ENCODE results near the gene FRMD6.

DNA sequence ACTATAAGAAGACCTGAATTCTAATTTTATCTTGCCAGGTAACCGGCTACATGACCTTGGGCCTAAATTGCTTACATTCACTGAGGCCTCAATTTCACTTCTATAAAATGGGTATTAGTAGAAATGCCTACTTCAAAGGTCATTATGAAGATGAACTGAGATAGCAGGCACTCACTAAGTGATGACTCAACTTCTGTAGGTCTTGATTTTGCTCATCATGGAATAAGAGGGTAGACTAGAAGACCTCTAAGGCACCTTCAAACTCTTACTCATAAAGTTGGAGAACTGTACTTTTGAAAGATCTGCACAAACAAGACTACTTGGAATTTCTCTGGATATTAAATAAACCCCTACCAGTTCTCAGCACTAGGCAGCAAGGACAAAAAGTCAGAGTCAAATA, 39.3 kb upstream of the FRMD6 start:
- TF ChIP-seq, protein P1, sequence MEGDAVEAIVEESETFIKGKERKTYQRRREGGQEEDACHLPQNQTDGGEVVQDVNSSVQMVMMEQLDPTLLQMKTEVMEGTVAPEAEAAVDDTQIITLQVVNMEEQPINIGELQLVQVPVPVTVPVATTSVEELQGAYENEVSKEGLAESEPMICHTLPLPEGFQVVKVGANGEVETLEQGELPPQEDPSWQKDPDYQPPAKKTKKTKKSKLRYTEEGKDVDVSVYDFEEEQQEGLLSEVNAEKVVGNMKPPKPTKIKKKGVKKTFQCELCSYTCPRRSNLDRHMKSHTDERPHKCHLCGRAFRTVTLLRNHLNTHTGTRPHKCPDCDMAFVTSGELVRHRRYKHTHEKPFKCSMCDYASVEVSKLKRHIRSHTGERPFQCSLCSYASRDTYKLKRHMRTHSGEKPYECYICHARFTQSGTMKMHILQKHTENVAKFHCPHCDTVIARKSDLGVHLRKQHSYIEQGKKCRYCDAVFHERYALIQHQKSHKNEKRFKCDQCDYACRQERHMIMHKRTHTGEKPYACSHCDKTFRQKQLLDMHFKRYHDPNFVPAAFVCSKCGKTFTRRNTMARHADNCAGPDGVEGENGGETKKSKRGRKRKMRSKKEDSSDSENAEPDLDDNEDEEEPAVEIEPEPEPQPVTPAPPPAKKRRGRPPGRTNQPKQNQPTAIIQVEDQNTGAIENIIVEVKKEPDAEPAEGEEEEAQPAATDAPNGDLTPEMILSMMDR (IDR thresholded peaks at IDR 0.05): no peak
- TF ChIP-seq EZH2 (IDR thresholded peaks at IDR 0.05): no peak

Measured in neural progenitor cell (in vitro differentiated cells).